GM23248 (cell line): Measurements from ENCODE around the gene ARG1. TPM values are rescaled to one million over a fixed set of nuclear protein-coding genes. Genes with fewer than 3 reads are reported as not detected.
"Not testable (repeated sequence)": the region's sequence is repeated elsewhere in the genome, so short reads cannot be mapped to it uniquely, and the experiment has no call there.

Experiments used
- DNase-seq: peaks from one replicate; pipeline ENCODE4 v3.0.0-alpha.2; 2015
- H2AFZ ChIP-seq: fragments of 200-600 bp; sonication (generic); 2 replicates; pipeline ENCODE4 v1.6.1; 2016; ENCODE audit warnings: antibody characterized with exemption
- H3F3A ChIP-seq: fragments of 200-600 bp; sonication (generic); 2 replicates; pipeline ENCODE4 v1.6.1; 2016; ENCODE audit warnings: mild to moderate bottlenecking, antibody characterized with exemption, mixed run types; ENCODE audit not compliant: insufficient read depth
- H3K27ac ChIP-seq: fragments of 200-600 bp; sonication (generic); 2 replicates; pipeline ENCODE4 v1.5.1; 2016; ENCODE audit warnings: mild to moderate bottlenecking
- H3K27me3 ChIP-seq: fragments of 200-600 bp; sonication (generic); replicated peaks from 2 replicates; pipeline ENCODE4 v1.6.1; 2016; ENCODE audit warnings: mild to moderate bottlenecking; ENCODE audit not compliant: insufficient read depth
- H3K36me3 ChIP-seq: fragments of 200-600 bp; sonication (generic); 2 replicates; pipeline ENCODE4 v1.6.1; 2016; ENCODE audit warnings: low read depth, mild to moderate bottlenecking
- H3K4me1 ChIP-seq: fragments of 200-600 bp; sonication (generic); 2 replicates; pipeline ENCODE4 v1.6.1; 2016; ENCODE audit warnings: mild to moderate bottlenecking; ENCODE audit not compliant: insufficient read depth
- H3K4me2 ChIP-seq: fragments of 200-600 bp; sonication (generic); one replicate; pipeline ENCODE4 v1.6.1; 2016; ENCODE audit warnings: mild to moderate bottlenecking; ENCODE audit not compliant: unreplicated experiment
- H3K4me3 ChIP-seq: fragments of 200-600 bp; sonication (generic); 2 replicates; pipeline ENCODE4 v1.5.1; 2016; ENCODE audit warnings: mild to moderate bottlenecking
- H3K79me2 ChIP-seq: fragments of 200-600 bp; sonication (generic); 2 replicates; pipeline ENCODE4 v1.6.1; 2016; ENCODE audit warnings: mild to moderate bottlenecking; ENCODE audit not compliant: insufficient read depth
- H3K9ac ChIP-seq: fragments of 200-600 bp; sonication (generic); 2 replicates; pipeline ENCODE4 v1.6.1; 2016; ENCODE audit warnings: mild to moderate bottlenecking
- H3K9me2 ChIP-seq: fragments of 200-600 bp; sonication (generic); 2 replicates; pipeline ENCODE4 v1.6.1; 2016; ENCODE audit warnings: mixed run types, mild to moderate bottlenecking, moderate library complexity; ENCODE audit not compliant: insufficient read depth
- H3K9me3 ChIP-seq: fragments of 200-600 bp; sonication (generic); one replicate; pipeline ENCODE4 v1.6.1; 2017; ENCODE audit warnings: low read depth
- H4K20me1 ChIP-seq: fragments of 200-600 bp; sonication (generic); 2 replicates; pipeline ENCODE4 v1.6.0; 2016; ENCODE audit not compliant: insufficient read depth
- EZH2 ChIP-seq: fragments of 200-600 bp; sonication (generic); IDR thresholded peaks from 2 replicates; pipeline ENCODE4 v1.6.1; 2018; ENCODE audit warnings: antibody characterized with exemption, mild to moderate bottlenecking; ENCODE audit not compliant: insufficient read depth, poor library complexity, severe bottlenecking
- EZH2phosphoT487 ChIP-seq: fragments of 200-600 bp; sonication (generic); IDR thresholded peaks from 2 replicates; pipeline ENCODE4 v1.6.1; 2018; ENCODE audit warnings: antibody characterized with exemption, moderate library complexity, mild to moderate bottlenecking, low read depth; ENCODE audit not compliant: insufficient read depth
- WGBS, 2 experiments: methylation state at CpG; one replicate each; pipeline ENCODE4 v1.1.6; 2015 to 2017; ENCODE audit warnings: low lambda C conversion rate in 2 of 2, low coverage in 1 of 2; ENCODE audit errors: missing lambda C conversion rate in 2 of 2; 5-methylcytosine and 5-hydroxymethylcytosine counted together
- in situ Hi-C: fragments of 300-500 bp; cut with MboI; formaldehyde crosslinking; loops from 2 replicates; pipeline ENCODE4 v1.15.0; 2020
- polyA plus RNA-seq: library from polyadenylated mRNA; unstranded; fragments of >200 nt; fragmentation: Nextera tagmentation; extraction: Ambion mirVana; gene quantifications from 2 replicates; pipeline ENCODE4 v1.2.1, GENCODE V29; 2016
- total RNA-seq: library from RNA; depleted of rRNA; stranded (reverse); fragments of >200 nt; shearing (Covaris generic); gene quantifications from 2 replicates; pipeline ENCODE4 v1.2.3, GENCODE V29; 2014; rRNA removed

Gene ARG1
- total RNA-seq (not detected in 2 replicates), polyA plus RNA-seq (not detected in 2 replicates)

DNA sequence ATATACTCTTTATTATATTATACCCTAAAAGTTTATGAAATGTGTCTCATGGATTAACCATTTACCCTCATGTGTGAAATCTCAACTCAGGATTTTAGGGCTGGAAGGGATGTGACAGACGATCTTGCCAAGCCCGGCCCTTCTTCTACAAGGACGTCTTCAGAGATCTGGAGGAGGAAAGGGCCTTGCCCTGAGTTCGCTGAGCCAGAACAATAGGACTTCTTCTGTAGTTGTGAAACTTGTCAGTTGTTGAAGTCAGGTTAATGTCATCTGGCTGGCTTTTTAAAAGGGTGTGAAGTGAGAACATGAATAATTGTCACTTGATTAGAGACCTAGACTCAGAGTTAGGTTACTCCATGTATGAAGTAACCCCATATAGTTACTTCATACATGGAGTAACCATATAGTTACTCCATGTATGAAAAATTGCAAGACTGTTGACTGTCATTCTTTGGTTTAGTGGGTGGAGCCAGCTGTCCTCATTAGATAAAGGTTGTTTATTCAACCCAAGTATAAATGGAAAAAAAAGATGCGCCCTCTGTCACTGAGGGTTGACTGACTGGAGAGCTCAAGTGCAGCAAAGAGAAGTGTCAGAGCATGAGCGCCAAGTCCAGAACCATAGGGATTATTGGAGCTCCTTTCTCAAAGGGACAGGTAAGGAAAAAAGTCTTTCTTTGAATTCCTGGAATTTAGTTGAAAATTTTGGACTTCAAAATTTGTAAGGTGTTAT is at the start of gene ARG1:
TSS of gene ARG1 (plus strand) at position 541 of the 730 bp plus-strand sequence. CDS start at position 598, 57 bp downstream.
- Histone ChIP-seq H3F3A (no peaks in the 10 kb centered on the region), H3K9me3 (no peaks in the 10 kb centered on the region), H3K9ac (no peak within 1 kb of the TSS), H3K4me3 (no peak within 1 kb of the TSS), H3K9me2 (no peaks in the 10 kb centered on the region), H3K79me2 (no peaks in the 10 kb centered on the region), H4K20me1 (no peaks in the 10 kb centered on the region), H3K27me3 (no peaks in the 10 kb centered on the region), H3K36me3 (no peaks in the 10 kb centered on the region; the same call in 1 of the 2 replicates), H3K4me2 (no peak within 1 kb of the TSS), H3K4me1 (no peaks in the 10 kb centered on the region), H2AFZ (no peak within 1 kb of the TSS), H3K27ac (no peak within 1 kb of the TSS)
- 98% methylated on average over 6 of the region's 6 CpGs for WGBS, 2 experiments
- in situ Hi-C loops: no loop called here
- no peak for DNase-seq
- TF ChIP-seq EZH2: no peak
- no peak for TF ChIP-seq EZH2phosphoT487

- in situ Hi-C loops: no loop called here
- Histone ChIP-seq H4K20me1 (no peaks in the 10 kb centered on the region), H3K9me3 (no peaks in the 10 kb centered on the region), H3F3A (no peaks in the 10 kb centered on the region), H3K9me2 (no peaks in the 10 kb centered on the region), H3K36me3 (no peaks in the 10 kb centered on the region), H3K4me2 (no peak overlapping the region), H3K4me3 (no peak overlapping the region), H3K27me3 (no peaks in the 10 kb centered on the region), H3K4me1 (no peaks in the 10 kb centered on the region), H3K79me2 (no peaks in the 10 kb centered on the region), H2AFZ (no peak overlapping the region), H3K9ac (no peak overlapping the region), H3K27ac (no peak overlapping the region)
- DNase-seq: no peak
- TF ChIP-seq EZH2phosphoT487 (no peak), EZH2 (no peak)
- 97 to 100% methylated on average over 1 of the region's 1 CpG for WGBS, 2 experiments
Measured at GRCh38 chr6:131523988-131524673, 48.9 kb upstream of the ARG1 start.

DNA sequence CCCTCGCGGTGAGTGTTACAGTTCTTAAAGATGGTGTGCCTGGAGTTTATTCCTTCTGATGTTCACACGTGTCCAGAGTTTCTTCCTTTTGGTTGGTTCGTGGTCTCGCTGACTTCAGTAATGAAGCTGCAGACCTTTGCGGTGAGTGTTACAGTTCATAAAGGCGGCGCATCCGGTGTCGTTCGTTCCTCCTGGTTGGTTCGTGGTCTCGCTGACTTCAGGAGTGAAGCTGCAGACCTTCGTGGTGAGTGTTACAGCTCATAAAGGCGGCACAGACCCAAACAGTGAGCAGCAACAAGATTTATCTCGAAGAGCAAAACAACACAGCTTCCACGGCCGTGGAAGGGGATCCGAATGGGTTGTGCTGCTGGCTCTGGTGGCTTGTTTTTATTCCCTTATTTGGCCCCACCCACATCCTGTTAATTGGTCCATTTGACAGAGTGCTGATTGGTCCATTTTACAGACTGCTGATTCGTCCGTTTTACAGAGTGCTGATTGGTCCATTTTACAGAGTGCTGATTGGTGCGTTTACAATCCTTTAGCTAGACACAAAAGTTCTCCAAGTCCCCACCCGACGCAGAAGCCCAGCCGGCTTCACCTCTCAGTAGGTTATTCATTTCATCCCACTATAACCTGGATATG is 48.2 kb upstream of the ARG1 start:
- no peak overlapping the region for H2AFZ ChIP-seq
- H3K9me3 ChIP-seq: no peaks in the 10 kb centered on the region
- in situ Hi-C loops: loop anchor here (25.0 kb wide), 1 partner anchor 638 kb away; no protein-coding TSS in a partner anchor

DNA sequence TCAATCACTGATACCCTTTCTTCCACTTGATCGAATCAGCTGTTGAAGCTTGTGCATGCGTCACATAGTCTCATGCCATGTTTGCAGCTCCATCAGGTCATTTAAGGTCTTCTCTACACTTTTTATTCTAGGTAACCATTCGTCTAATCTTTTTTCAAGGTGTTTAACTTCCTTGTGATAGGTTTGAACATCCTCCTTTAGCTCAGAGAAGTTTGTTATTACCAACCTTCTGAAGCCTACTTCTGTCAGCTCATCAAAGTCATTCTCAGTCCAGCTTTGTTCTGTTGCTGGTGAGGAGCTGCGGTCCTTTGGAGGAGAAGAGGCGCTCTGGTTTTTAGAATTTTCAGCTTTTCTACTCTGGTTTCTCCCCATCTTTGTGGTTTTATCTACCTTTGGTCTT is 42.1 kb upstream of the ARG1 start:
- H3K4me1 ChIP-seq, H3K4me3 ChIP-seq, H3K27me3 ChIP-seq, H3K79me2 ChIP-seq, H3F3A ChIP-seq, H3K4me2 ChIP-seq, H4K20me1 ChIP-seq, H3K27ac ChIP-seq, DNase-seq, H2AFZ ChIP-seq, H3K9me2 ChIP-seq, H3K9ac ChIP-seq, H3K9me3 ChIP-seq, H3K36me3 ChIP-seq: not testable (repeated sequence)
- in situ Hi-C loops: loop anchor here (10.0 to 25.0 kb wide), 2 partner anchors 346 to 644 kb away; no protein-coding TSS in a partner anchor
- WGBS, 2 experiments: 86 to 95% methylated on average over 5 of the region's 5 CpGs

More for the DNA sequence above, 48.2 kb upstream of the ARG1 start:
- H3K79me2 ChIP-seq: no peaks in the 10 kb centered on the region
- H3K27ac ChIP-seq: no peak overlapping the region
- DNase-seq: no peak
- H3K4me3 ChIP-seq: no peak overlapping the region
- no peaks in the 10 kb centered on the region for H3K9me2 ChIP-seq
- no peak for TF ChIP-seq EZH2
- no peak for TF ChIP-seq EZH2phosphoT487
- WGBS, 2 experiments: 82 to 83% methylated on average over 25 of the region's 25 CpGs
- H3F3A ChIP-seq: no peaks in the 10 kb centered on the region
- H3K36me3 ChIP-seq: no peaks in the 10 kb centered on the region
- no peaks in the 10 kb centered on the region for H3K4me1 ChIP-seq
- H4K20me1 ChIP-seq: no peaks in the 10 kb centered on the region
- H3K27me3 ChIP-seq: no peaks in the 10 kb centered on the region
- no peak overlapping the region for H3K4me2 ChIP-seq
- no peak overlapping the region for H3K9ac ChIP-seq

- 80 to 87% methylated on average over 12 of the region's 12 CpGs for WGBS, 2 experiments
- not testable (repeated sequence) for H3K9me2 ChIP-seq, H3K9me3 ChIP-seq, H4K20me1 ChIP-seq, H3K4me1 ChIP-seq, H3F3A ChIP-seq, H3K9ac ChIP-seq, H3K27ac ChIP-seq, DNase-seq, H3K79me2 ChIP-seq, H3K36me3 ChIP-seq, H3K4me2 ChIP-seq, H3K4me3 ChIP-seq, H3K27me3 ChIP-seq, H2AFZ ChIP-seq
- in situ Hi-C loops: loop anchor here (10.0 to 25.0 kb wide), 2 partner anchors 347 to 644 kb away; no protein-coding TSS in a partner anchor
Measured at GRCh38 chr6:131531681-131532080, 41.3 kb upstream of the ARG1 start.
